ENCODE results near the gene FBN2. TPM values are rescaled to one million over a fixed set of nuclear protein-coding genes. Genes with fewer than 3 reads are reported as not detected.

The FBN2 gene
- total and polyA plus RNA-seq, 9 of the 15 experiments (the other 6 are each of a cell fraction or from before 2014, with no cell fraction given): 0.01 to 0.09 TPM; not detected in 7

DNA sequence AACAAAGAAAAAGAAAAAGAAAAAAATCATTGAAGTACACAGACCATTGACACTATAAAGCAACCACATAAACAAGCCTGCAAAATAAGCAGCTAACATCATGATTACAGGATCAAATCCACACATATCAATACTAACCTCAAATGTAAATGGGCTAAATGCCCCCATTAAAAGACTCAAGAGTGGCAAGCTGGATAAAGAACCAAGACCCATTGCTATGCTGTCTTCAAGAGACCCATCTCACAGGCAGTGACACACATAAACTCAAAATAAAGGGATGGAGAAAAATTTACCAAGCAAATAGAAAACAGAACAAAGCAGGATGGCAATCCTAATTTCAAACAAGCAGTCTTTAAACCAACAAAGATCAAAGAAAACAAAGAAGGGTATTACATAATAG is 15.7 kb upstream of the FBN2 start:
- no peak overlapping the region for H3K4me3 ChIP-seq
- ChIA-PET CTCF (ENCODE audit: low intra/inter-chr PET ratio) (no interaction called here), POLR2A (no interaction called here)
- FAIRE-seq (no peak), ATAC-seq (no peak), DNase-seq (ENCODE audit: extremely low read depth in 1 of 4, low spot score in 3 of 4) (no peak)
- H3K27ac ChIP-seq (ENCODE audit: extremely low read depth, low read depth, low read length): no peak overlapping the region
- H3K9me3 ChIP-seq (replicated peaks; ENCODE audit: control insufficient read depth, insufficient read depth, low read depth, low read length): no peaks in the 10 kb centered on the region; the same call in 1 of the 2 replicates
- no peaks in the 10 kb centered on the region for H3K9me1 ChIP-seq (ENCODE audit: control insufficient read depth, insufficient read depth, low read length)
- no peaks in the 10 kb centered on the region for H4K20me1 ChIP-seq (replicated peaks; ENCODE audit: control insufficient read depth, insufficient read depth, low read length)
- no peaks in the 10 kb centered on the region for H3K36me3 ChIP-seq (ENCODE audit: control insufficient read depth, insufficient read depth, low read length)
- intact Hi-C loops (cut with micrococcal nuclease) (no loop called here), in situ Hi-C loops (cut with MboI) (no loop called here)
- BruUV-seq (replicated peaks): no TSS peak
- H3K79me2 ChIP-seq (ENCODE audit: control insufficient read depth, insufficient read depth, low read length): no peaks in the 10 kb centered on the region
- H3K4me2 ChIP-seq (ENCODE audit: insufficient read depth, low read length): no peak overlapping the region
- TF ChIP-seq, protein P1, sequence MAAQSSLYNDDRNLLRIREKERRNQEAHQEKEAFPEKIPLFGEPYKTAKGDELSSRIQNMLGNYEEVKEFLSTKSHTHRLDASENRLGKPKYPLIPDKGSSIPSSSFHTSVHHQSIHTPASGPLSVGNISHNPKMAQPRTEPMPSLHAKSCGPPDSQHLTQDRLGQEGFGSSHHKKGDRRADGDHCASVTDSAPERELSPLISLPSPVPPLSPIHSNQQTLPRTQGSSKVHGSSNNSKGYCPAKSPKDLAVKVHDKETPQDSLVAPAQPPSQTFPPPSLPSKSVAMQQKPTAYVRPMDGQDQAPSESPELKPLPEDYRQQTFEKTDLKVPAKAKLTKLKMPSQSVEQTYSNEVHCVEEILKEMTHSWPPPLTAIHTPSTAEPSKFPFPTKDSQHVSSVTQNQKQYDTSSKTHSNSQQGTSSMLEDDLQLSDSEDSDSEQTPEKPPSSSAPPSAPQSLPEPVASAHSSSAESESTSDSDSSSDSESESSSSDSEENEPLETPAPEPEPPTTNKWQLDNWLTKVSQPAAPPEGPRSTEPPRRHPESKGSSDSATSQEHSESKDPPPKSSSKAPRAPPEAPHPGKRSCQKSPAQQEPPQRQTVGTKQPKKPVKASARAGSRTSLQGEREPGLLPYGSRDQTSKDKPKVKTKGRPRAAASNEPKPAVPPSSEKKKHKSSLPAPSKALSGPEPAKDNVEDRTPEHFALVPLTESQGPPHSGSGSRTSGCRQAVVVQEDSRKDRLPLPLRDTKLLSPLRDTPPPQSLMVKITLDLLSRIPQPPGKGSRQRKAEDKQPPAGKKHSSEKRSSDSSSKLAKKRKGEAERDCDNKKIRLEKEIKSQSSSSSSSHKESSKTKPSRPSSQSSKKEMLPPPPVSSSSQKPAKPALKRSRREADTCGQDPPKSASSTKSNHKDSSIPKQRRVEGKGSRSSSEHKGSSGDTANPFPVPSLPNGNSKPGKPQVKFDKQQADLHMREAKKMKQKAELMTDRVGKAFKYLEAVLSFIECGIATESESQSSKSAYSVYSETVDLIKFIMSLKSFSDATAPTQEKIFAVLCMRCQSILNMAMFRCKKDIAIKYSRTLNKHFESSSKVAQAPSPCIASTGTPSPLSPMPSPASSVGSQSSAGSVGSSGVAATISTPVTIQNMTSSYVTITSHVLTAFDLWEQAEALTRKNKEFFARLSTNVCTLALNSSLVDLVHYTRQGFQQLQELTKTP (IDR thresholded peaks at IDR 0.05; ENCODE audit: low read depth in 1 of 2, partially characterized antibody in 2 of 2): no peak
- no peak for TF ChIP-seq SRSF9 (IDR thresholded peaks at IDR 0.05; ENCODE audit: borderline replicate concordance, low read depth, low read length)
- no peak for TF ChIP-seq ZKSCAN3 (CRISPR knock-in tag; IDR thresholded peaks at IDR 0.05)
- TF ChIP-seq HDAC2 (IDR thresholded peaks at IDR 0.05): no peak
- TF ChIP-seq, protein P2, sequence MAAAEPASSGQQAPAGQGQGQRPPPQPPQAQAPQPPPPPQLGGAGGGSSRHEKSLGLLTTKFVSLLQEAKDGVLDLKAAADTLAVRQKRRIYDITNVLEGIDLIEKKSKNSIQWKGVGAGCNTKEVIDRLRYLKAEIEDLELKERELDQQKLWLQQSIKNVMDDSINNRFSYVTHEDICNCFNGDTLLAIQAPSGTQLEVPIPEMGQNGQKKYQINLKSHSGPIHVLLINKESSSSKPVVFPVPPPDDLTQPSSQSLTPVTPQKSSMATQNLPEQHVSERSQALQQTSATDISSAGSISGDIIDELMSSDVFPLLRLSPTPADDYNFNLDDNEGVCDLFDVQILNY (CRISPR knock-in tag; IDR thresholded peaks at IDR 0.05): no peak
- TF ChIP-seq, protein P3, sequence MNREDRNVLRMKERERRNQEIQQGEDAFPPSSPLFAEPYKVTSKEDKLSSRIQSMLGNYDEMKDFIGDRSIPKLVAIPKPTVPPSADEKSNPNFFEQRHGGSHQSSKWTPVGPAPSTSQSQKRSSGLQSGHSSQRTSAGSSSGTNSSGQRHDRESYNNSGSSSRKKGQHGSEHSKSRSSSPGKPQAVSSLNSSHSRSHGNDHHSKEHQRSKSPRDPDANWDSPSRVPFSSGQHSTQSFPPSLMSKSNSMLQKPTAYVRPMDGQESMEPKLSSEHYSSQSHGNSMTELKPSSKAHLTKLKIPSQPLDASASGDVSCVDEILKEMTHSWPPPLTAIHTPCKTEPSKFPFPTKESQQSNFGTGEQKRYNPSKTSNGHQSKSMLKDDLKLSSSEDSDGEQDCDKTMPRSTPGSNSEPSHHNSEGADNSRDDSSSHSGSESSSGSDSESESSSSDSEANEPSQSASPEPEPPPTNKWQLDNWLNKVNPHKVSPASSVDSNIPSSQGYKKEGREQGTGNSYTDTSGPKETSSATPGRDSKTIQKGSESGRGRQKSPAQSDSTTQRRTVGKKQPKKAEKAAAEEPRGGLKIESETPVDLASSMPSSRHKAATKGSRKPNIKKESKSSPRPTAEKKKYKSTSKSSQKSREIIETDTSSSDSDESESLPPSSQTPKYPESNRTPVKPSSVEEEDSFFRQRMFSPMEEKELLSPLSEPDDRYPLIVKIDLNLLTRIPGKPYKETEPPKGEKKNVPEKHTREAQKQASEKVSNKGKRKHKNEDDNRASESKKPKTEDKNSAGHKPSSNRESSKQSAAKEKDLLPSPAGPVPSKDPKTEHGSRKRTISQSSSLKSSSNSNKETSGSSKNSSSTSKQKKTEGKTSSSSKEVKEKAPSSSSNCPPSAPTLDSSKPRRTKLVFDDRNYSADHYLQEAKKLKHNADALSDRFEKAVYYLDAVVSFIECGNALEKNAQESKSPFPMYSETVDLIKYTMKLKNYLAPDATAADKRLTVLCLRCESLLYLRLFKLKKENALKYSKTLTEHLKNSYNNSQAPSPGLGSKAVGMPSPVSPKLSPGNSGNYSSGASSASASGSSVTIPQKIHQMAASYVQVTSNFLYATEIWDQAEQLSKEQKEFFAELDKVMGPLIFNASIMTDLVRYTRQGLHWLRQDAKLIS (CRISPR knock-in tag; IDR thresholded peaks at IDR 0.05): no peak
- no peak for TF ChIP-seq TRIM24 (IDR thresholded peaks at IDR 0.05)
- TF ChIP-seq ZNF668 (CRISPR knock-in tag; IDR thresholded peaks at IDR 0.05): no peak
- TF ChIP-seq SP2 (IDR thresholded peaks at IDR 0.05; ENCODE audit: extremely low read depth, low read depth, low read length, poor library complexity, severe bottlenecking): no peak
- TF ChIP-seq, protein P4, sequence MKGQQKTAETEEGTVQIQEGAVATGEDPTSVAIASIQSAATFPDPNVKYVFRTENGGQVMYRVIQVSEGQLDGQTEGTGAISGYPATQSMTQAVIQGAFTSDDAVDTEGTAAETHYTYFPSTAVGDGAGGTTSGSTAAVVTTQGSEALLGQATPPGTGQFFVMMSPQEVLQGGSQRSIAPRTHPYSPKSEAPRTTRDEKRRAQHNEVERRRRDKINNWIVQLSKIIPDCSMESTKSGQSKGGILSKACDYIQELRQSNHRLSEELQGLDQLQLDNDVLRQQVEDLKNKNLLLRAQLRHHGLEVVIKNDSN (CRISPR knock-in tag; IDR thresholded peaks at IDR 0.05): no peak
- no peak overlapping the region for H2AFZ ChIP-seq (ENCODE audit: low read depth, low read length)
- no peaks in the 10 kb centered on the region for H3K27me3 ChIP-seq (ENCODE audit: control insufficient read depth in 2 of 2, insufficient read depth in 2 of 2, low read length in 2 of 2)
- no peak overlapping the region for H3K9ac ChIP-seq (ENCODE audit: insufficient read depth in 1 of 2, low read depth in 2 of 2, low read length in 2 of 2)
- no peaks in the 10 kb centered on the region for H3K4me1 ChIP-seq (replicated peaks in 1 of 2; ENCODE audit: control insufficient read depth in 2 of 2, insufficient read depth in 2 of 2, low read length in 2 of 2)
